ENCODE data around the gene NPTX1.

DNA sequence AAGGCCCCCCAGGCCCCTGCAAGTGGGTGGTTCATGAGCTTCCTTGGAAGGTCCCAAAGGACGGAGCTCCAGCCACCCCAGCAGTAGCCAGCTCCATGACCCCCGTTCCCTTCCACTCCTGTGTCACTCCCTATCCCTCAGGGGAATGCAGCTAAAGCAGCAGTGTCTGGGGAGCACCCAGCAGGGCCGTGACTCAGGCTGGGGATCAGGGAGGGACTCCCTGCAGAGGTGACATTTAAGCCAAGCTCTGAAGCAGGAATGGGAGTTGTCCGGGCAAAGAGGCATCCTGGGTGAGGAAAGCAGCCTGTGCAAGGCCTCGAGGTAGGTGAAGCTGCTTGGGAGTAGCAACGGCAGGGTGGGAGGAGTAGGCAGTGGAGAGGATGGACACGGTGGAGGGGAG, 11.1 kb upstream of the NPTX1 start:
- TF ChIP-seq, protein P1, sequence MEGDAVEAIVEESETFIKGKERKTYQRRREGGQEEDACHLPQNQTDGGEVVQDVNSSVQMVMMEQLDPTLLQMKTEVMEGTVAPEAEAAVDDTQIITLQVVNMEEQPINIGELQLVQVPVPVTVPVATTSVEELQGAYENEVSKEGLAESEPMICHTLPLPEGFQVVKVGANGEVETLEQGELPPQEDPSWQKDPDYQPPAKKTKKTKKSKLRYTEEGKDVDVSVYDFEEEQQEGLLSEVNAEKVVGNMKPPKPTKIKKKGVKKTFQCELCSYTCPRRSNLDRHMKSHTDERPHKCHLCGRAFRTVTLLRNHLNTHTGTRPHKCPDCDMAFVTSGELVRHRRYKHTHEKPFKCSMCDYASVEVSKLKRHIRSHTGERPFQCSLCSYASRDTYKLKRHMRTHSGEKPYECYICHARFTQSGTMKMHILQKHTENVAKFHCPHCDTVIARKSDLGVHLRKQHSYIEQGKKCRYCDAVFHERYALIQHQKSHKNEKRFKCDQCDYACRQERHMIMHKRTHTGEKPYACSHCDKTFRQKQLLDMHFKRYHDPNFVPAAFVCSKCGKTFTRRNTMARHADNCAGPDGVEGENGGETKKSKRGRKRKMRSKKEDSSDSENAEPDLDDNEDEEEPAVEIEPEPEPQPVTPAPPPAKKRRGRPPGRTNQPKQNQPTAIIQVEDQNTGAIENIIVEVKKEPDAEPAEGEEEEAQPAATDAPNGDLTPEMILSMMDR (conservative IDR thresholded peaks at IDR 0.05; ENCODE audit: low read depth in 2 of 2) = no peak
- TF ChIP-seq POLR2AphosphoS5 (IDR thresholded peaks at IDR 0.05; ENCODE audit: low read depth) (no peak), EZH2 (IDR thresholded peaks at IDR 0.05; ENCODE audit: low read depth, unreplicated experiment) (no peak), CREB1 (CRISPR knock-in tag; IDR thresholded peaks at IDR 0.05; ENCODE audit: low read depth) (no peak)
- TF ChIP-seq, protein P2, sequence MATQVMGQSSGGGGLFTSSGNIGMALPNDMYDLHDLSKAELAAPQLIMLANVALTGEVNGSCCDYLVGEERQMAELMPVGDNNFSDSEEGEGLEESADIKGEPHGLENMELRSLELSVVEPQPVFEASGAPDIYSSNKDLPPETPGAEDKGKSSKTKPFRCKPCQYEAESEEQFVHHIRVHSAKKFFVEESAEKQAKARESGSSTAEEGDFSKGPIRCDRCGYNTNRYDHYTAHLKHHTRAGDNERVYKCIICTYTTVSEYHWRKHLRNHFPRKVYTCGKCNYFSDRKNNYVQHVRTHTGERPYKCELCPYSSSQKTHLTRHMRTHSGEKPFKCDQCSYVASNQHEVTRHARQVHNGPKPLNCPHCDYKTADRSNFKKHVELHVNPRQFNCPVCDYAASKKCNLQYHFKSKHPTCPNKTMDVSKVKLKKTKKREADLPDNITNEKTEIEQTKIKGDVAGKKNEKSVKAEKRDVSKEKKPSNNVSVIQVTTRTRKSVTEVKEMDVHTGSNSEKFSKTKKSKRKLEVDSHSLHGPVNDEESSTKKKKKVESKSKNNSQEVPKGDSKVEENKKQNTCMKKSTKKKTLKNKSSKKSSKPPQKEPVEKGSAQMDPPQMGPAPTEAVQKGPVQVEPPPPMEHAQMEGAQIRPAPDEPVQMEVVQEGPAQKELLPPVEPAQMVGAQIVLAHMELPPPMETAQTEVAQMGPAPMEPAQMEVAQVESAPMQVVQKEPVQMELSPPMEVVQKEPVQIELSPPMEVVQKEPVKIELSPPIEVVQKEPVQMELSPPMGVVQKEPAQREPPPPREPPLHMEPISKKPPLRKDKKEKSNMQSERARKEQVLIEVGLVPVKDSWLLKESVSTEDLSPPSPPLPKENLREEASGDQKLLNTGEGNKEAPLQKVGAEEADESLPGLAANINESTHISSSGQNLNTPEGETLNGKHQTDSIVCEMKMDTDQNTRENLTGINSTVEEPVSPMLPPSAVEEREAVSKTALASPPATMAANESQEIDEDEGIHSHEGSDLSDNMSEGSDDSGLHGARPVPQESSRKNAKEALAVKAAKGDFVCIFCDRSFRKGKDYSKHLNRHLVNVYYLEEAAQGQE (IDR thresholded peaks at IDR 0.05; ENCODE audit: unreplicated experiment) = no peak
